H1 (cell line): ENCODE measurements around the gene CHRNG. TPM values are rescaled to one million over a fixed set of nuclear protein-coding genes. Genes with fewer than 3 reads are reported as not detected.

Source experiments
- CTCF ChIA-PET: fragments of 300-600 bp; sonication (Branson Sonifier 250); formaldehyde crosslinking; loops from one replicate; lab custom pipeline; 2021; ENCODE audit not compliant: partially characterized antibody; lab: Charles Lee
- POLR2A ChIA-PET: fragments of 300-600 bp; sonication (Branson Sonifier 250); formaldehyde crosslinking; loops from one replicate; lab custom pipeline; 2021; ENCODE audit warnings: inconsistent platforms; ENCODE audit not compliant: partially characterized antibody; lab: Charles Lee
- DNase-seq, 2 experiments: peaks; one replicate each; pipeline versions ENCODE4 v3.0.0 to v3.0.0-alpha.2; 2010 to 2022; ENCODE audit warnings: low spot score in 2 of 2, low read depth in 1 of 2, mixed read lengths in 1 of 2
- FAIRE-seq: peaks from 2 replicates; lab custom pipeline; 2011; peaks lifted over from hg19 to GRCh38; lab: Jason Lieb, UNC
- H2AFZ ChIP-seq: 2 replicates; pipeline ENCODE4 v1.8.1; 2012; ENCODE audit warnings: low read length, inconsistent platforms
- H2AK5ac ChIP-seq: 2 replicates; pipeline ENCODE4 v1.6.1; 2013; ENCODE audit warnings: low read depth, low read length
- H2BK120ac ChIP-seq: replicated peaks from 2 replicates; pipeline ENCODE3; 2013; ENCODE audit warnings: low read depth, low read length, inconsistent platforms
- H2BK12ac ChIP-seq: 2 replicates; pipeline ENCODE4 v1.6.1; 2013; ENCODE audit warnings: low read depth, low read length
- H2BK15ac ChIP-seq: 2 replicates; pipeline ENCODE4 v1.6.1; 2013; ENCODE audit warnings: low read length
- H2BK20ac ChIP-seq: 2 replicates; pipeline ENCODE4 v1.6.1; 2013; ENCODE audit warnings: low read length
- H2BK5ac ChIP-seq: 2 replicates; pipeline ENCODE4 v1.6.1; 2013; ENCODE audit warnings: low read depth, low read length
- H3K14ac ChIP-seq: 2 replicates; pipeline ENCODE4 v1.6.1; 2013; ENCODE audit warnings: inconsistent platforms; ENCODE audit not compliant: insufficient read length
- H3K18ac ChIP-seq: 2 replicates; pipeline ENCODE4 v1.6.1; 2013; ENCODE audit warnings: low read length; ENCODE audit errors: extremely low read depth
- H3K23ac ChIP-seq: 2 replicates; pipeline ENCODE4 v1.6.1; 2013; ENCODE audit warnings: inconsistent platforms; ENCODE audit not compliant: insufficient read length
- H3K23me2 ChIP-seq: 2 replicates; pipeline ENCODE4 v1.6.1; 2013; ENCODE audit warnings: low read depth, low read length
- H3K27ac ChIP-seq: 2 replicates; pipeline ENCODE4 v1.6.1; 2011; ENCODE audit warnings: low read depth, low read length, inconsistent platforms
- H3K27me3 ChIP-seq, 4 experiments: replicated peaks in 1 of 4; 1 replicate in 1 of 4; 2 replicates in 3 of 4; pipeline versions ENCODE4 v1.6.1 to v1.8.1; 2011 to 2013; ENCODE audit warnings: low read length in 3 of 4, mild to moderate bottlenecking in 3 of 4, inconsistent platforms in 2 of 4, mixed read lengths in 2 of 4, moderate library complexity in 1 of 4; ENCODE audit not compliant: control insufficient read depth in 3 of 4, insufficient read depth in 3 of 4; ENCODE audit errors: extremely low read depth in 1 of 4
- H3K36me3 ChIP-seq, 4 experiments: 2 replicates each; pipeline versions ENCODE4 v1.6.1 to v1.8.1; 2011 to 2013; ENCODE audit warnings: mild to moderate bottlenecking in 4 of 4, low read length in 3 of 4, moderate library complexity in 2 of 4, control low read depth in 1 of 4, inconsistent platforms in 1 of 4; ENCODE audit not compliant: insufficient read depth in 4 of 4, control insufficient read depth in 2 of 4
- H3K4ac ChIP-seq: replicated peaks from 2 replicates; pipeline ENCODE3; 2013; ENCODE audit warnings: low read length, low read depth, mixed read lengths, inconsistent platforms; ENCODE audit not compliant: insufficient read length
- H3K4me1 ChIP-seq, 4 experiments: replicated peaks in 1 of 4; 1 replicate in 1 of 4; 2 replicates in 3 of 4; pipeline versions ENCODE4 v1.6.1 to v1.8.1; 2011 to 2013; ENCODE audit warnings: low read length in 3 of 4, inconsistent platforms in 2 of 4, mixed read lengths in 1 of 4; ENCODE audit not compliant: insufficient read depth in 4 of 4, control insufficient read depth in 3 of 4
- H3K4me2 ChIP-seq, 2 experiments: 2 replicates each; pipeline versions ENCODE4 v1.6.1 to v1.8.1; 2011 to 2013; ENCODE audit warnings: low read depth in 2 of 2, low read length in 2 of 2, control low read depth in 1 of 2, inconsistent platforms in 1 of 2, mild to moderate bottlenecking in 1 of 2; ENCODE audit not compliant: insufficient read depth in 1 of 2
- H3K4me3 ChIP-seq, 4 experiments: fragments of 200-600, 300-600 bp in 1 of 4; sonication (generic), shearing (Covaris generic), sonication (Bioruptor Twin) in 1 of 4; 2 replicates each; pipeline versions ENCODE4 v1.5.1 to v1.8.1; 2011 to 2016; ENCODE audit warnings: low read length in 4 of 4, low read depth in 3 of 4, control low read depth in 2 of 4, inconsistent platforms in 2 of 4, mild to moderate bottlenecking in 2 of 4, mixed read lengths in 1 of 4, moderate library complexity in 1 of 4; ENCODE audit not compliant: insufficient read depth in 2 of 4; ENCODE audit errors: extremely low read depth in 1 of 4
- H3K56ac ChIP-seq: replicated peaks from 2 replicates; pipeline ENCODE3; 2013; ENCODE audit warnings: low read depth, mild to moderate bottlenecking, mixed read lengths, low read length, inconsistent platforms; ENCODE audit not compliant: insufficient read length
- H3K79me1 ChIP-seq: 2 replicates; pipeline ENCODE4 v1.6.1; 2013; ENCODE audit warnings: low read depth, low read length, control low read depth
- H3K79me2 ChIP-seq, 2 experiments: 2 replicates each; pipeline versions ENCODE4 v1.6.1 to v1.8.1; 2012 to 2013; ENCODE audit warnings: low read length in 2 of 2, mild to moderate bottlenecking in 2 of 2, inconsistent platforms in 1 of 2; ENCODE audit not compliant: insufficient read depth in 2 of 2, control insufficient read depth in 1 of 2
- H3K9ac ChIP-seq, 4 experiments: replicated peaks in 1 of 4; 1 replicate in 1 of 4; 2 replicates in 3 of 4; pipeline versions ENCODE4 v1.6.1 to v1.8.1; 2011 to 2013; ENCODE audit warnings: low read depth in 3 of 4, low read length in 3 of 4, control low read depth in 2 of 4, mild to moderate bottlenecking in 2 of 4, moderate library complexity in 2 of 4, inconsistent platforms in 1 of 4; ENCODE audit errors: extremely low read depth in 1 of 4
- H3K9me3 ChIP-seq, 2 experiments: 2 replicates each; pipeline versions ENCODE4 v1.6.1 to v1.8.1; 2012 to 2013; ENCODE audit warnings: mild to moderate bottlenecking in 2 of 2, moderate library complexity in 2 of 2, control low read depth in 1 of 2, inconsistent platforms in 1 of 2, low read depth in 1 of 2, low read length in 1 of 2, mixed read lengths in 1 of 2; ENCODE audit not compliant: insufficient read depth in 2 of 2
- H4K20me1 ChIP-seq, 2 experiments: replicated peaks in 1 of 2; 2 replicates each; pipeline versions ENCODE3 to v1.8.1; 2011 to 2013; ENCODE audit warnings: inconsistent platforms in 2 of 2, low read length in 2 of 2, mild to moderate bottlenecking in 1 of 2; ENCODE audit not compliant: insufficient read depth in 2 of 2, control insufficient read depth in 1 of 2
- H4K5ac ChIP-seq: 2 replicates; pipeline ENCODE4 v1.6.1; 2013; ENCODE audit warnings: low read length, low read depth, mixed read lengths, inconsistent platforms; ENCODE audit not compliant: insufficient read length
- H4K8ac ChIP-seq: 2 replicates; pipeline ENCODE4 v1.8.0; 2013; ENCODE audit warnings: mild to moderate bottlenecking, moderate library complexity, low read length, inconsistent platforms; ENCODE audit not compliant: insufficient read depth; ENCODE audit errors: extremely low read depth
- H4K91ac ChIP-seq: replicated peaks from 2 replicates; pipeline ENCODE3; 2013; ENCODE audit warnings: low read length, mixed read lengths, inconsistent platforms; ENCODE audit not compliant: insufficient read length
- EZH2 ChIP-seq: fragments of 200-600 bp; sonication (generic); IDR thresholded peaks from 2 replicates; pipeline ENCODE4 v1.7.1; 2012; ENCODE audit warnings: low read depth, mild to moderate bottlenecking, moderate library complexity, low read length, inconsistent platforms; ENCODE audit not compliant: severe bottlenecking
- WGBS, 2 experiments: shearing (Covaris generic) in 1 of 2; methylation state at CpG; one replicate each; pipeline versions ENCODE4 v1.1.6 to v1.1.7; 2013 to 2015; ENCODE audit warnings: low lambda C conversion rate in 2 of 2, mixed read lengths in 2 of 2, inconsistent platforms in 1 of 2, low coverage in 1 of 2, missing lambda C conversion rate in 1 of 2; ENCODE audit not compliant: insufficient replicate concordance in 2 of 2, insufficient coverage in 1 of 2, insufficient read length in 1 of 2; ENCODE audit errors: extremely low coverage in 1 of 2, missing lambda C conversion rate in 1 of 2; 5-methylcytosine and 5-hydroxymethylcytosine counted together
- polyA plus RNA-seq, 7 experiments: library from polyadenylated mRNA; depleted of rRNA in 3 of 7; stranded (reverse) in 5 of 7; unstranded in 2 of 7; fragments of >200 nt in 5 of 7; fragments of 200-250 nt in 2 of 7; gene quantifications; 1 replicate in 5 of 7; 2 replicates in 1 of 7; 4 replicates in 1 of 7; pipeline versions ENCODE4 v1.2.1 to v1.2.3, GENCODE V29; 2011 to 2013; ENCODE audit warnings: missing spikeins in 2 of 7, mixed read lengths in 2 of 7
- total RNA-seq: library from RNA; stranded (reverse); fragmentation: NEBNext Ultra II Directional; extraction: Animal tissue kit (Norgen Biotek cat#: 25700); gene quantifications from 2 replicates; pipeline ENCODE4 v1.2.1, GENCODE V29; 2021
- TF ChIP-seq, protein P1 (sequence below), 3 experiments: IDR thresholded peaks; 1 replicate in 2 of 3; 2 replicates in 1 of 3; pipeline versions ENCODE4 v1.5.1 to v1.6.1; 2011; ENCODE audit warnings: low read length in 3 of 3, mild to moderate bottlenecking in 3 of 3, inconsistent platforms in 2 of 3, low read depth in 1 of 3, moderate library complexity in 1 of 3; ENCODE audit not compliant: insufficient read depth in 1 of 3; ENCODE audit errors: control extremely low read depth in 1 of 3

Gene CHRNG
- total and polyA plus RNA-seq, 2 of the 8 experiments (the other 6 are each of a cell fraction or from before 2014, with no cell fraction given) = 0.05 TPM; not detected in 1

DNA sequence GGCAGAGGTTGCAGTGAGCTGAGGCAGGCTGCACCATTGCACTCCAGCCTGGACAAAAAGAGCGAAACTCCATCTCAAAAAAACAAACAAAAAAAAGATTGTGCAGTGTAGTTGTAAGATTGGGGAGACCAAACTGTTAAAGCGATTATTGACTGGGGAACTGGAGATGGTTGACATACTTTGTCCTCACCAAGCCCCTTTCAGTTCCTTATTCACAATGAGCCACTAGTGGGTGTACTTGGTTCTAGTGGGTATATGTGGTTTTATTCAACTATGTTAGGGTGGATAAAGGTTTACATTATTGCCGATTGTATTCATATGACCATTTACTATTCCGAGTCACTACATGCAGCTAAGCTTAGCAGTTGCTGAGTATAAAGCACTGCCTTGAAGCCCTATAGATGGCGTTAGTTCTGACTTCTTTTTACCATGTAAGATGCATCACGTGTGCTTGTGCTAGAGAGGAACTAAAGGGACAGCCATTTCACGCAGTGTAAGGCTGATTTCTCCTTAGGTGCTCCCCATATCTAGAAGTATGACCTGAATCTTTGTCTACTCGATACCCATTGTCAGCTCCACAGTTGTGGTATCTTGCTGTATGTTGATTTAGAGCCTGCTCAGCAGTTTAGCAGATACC is 23.1 kb downstream of the CHRNG start:
- POLR2A ChIA-PET = interaction anchor here (0.8 to 2.6 kb wide), 7 partner anchors 9 to 24 kb away, joined by 3 to 20 read pairs (median 4); partner anchors contain the start of genes EIF4E2 and TIGD1
- H4K91ac ChIP-seq = no peak overlapping the region
- TF ChIP-seq, protein P1, sequence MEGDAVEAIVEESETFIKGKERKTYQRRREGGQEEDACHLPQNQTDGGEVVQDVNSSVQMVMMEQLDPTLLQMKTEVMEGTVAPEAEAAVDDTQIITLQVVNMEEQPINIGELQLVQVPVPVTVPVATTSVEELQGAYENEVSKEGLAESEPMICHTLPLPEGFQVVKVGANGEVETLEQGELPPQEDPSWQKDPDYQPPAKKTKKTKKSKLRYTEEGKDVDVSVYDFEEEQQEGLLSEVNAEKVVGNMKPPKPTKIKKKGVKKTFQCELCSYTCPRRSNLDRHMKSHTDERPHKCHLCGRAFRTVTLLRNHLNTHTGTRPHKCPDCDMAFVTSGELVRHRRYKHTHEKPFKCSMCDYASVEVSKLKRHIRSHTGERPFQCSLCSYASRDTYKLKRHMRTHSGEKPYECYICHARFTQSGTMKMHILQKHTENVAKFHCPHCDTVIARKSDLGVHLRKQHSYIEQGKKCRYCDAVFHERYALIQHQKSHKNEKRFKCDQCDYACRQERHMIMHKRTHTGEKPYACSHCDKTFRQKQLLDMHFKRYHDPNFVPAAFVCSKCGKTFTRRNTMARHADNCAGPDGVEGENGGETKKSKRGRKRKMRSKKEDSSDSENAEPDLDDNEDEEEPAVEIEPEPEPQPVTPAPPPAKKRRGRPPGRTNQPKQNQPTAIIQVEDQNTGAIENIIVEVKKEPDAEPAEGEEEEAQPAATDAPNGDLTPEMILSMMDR (IDR thresholded peaks at IDR 0.05; ENCODE audit: control extremely low read depth in 1 of 3, insufficient read depth in 1 of 3, low read depth in 1 of 3, low read length in 3 of 3) = peak in 1 of 3 experiments; percentile 12; a peak in 1 of 4 replicates
- no peak for TF ChIP-seq EZH2
- TF ChIP-seq, all 59 proteins: peak for 1
- H3K36me3 ChIP-seq = peaks cover 9 to 66% (median 35%) of the 10 kb centered on the region in 4 experiments
- 83% methylated on average over 8 of the region's 8 CpGs; no CpG with 5 or more reads in 1 of the 2 experiments for WGBS, 2 experiments
- no peak overlapping the region for H3K23ac ChIP-seq
- H3K27me3 ChIP-seq = no peaks in the 10 kb centered on the region
- no peak overlapping the region for H3K18ac ChIP-seq
- H3K4me1 ChIP-seq = no peaks in the 10 kb centered on the region
- no peak overlapping the region for H3K27ac ChIP-seq
- no peak overlapping the region for H2BK120ac ChIP-seq
- CTCF ChIA-PET = interaction anchor here (0.5 to 2.1 kb wide), 8 partner anchors 10 to 581 kb away, joined by 3 to 8 read pairs (median 3); no protein-coding TSS in a partner anchor
- no peak overlapping the region for H3K14ac ChIP-seq
- H3K23me2 ChIP-seq = no peaks in the 10 kb centered on the region
- peaks cover 2% of the 10 kb centered on the region; the same call in 1 of the 2 replicates for H3K79me1 ChIP-seq
- no peaks in the 10 kb centered on the region for H3K79me2 ChIP-seq
- DNase-seq (no peak), FAIRE-seq (peak; percentile 28)
- H3K9ac ChIP-seq = no peak overlapping the region
- no peak overlapping the region for H2AK5ac ChIP-seq
- no peak overlapping the region for H3K4me2 ChIP-seq
- no peak overlapping the region for H2BK20ac ChIP-seq
- no peak overlapping the region for H4K5ac ChIP-seq
- H3K9me3 ChIP-seq = no peaks in the 10 kb centered on the region
- H2AFZ ChIP-seq = no peak overlapping the region
- no peak overlapping the region for H3K4ac ChIP-seq
- no peak overlapping the region for H2BK12ac ChIP-seq
- H2BK15ac ChIP-seq = no peak overlapping the region
- no peak overlapping the region for H3K56ac ChIP-seq
- no peak overlapping the region for H4K8ac ChIP-seq
- H2BK5ac ChIP-seq = no peak overlapping the region
- H4K20me1 ChIP-seq = peaks cover 0 to 3% of the 10 kb centered on the region in 2 experiments
- no peak overlapping the region for H3K4me3 ChIP-seq
